GM12878 (cell line): ENCODE results near the gene ANXA5. TPM values are rescaled to one million over a fixed set of nuclear protein-coding genes. Genes with fewer than 3 reads are reported as not detected.

Experiments
- ATAC-seq: fragments of 200-7000 bp; cut with Tn5 transposase; 3 replicates; pipeline ENCODE4 v1.9.1; 2020; ENCODE audit warnings: mild to moderate bottlenecking, moderate library complexity
- BruUV-seq: library from RNA; stranded (reverse); fragments of 400-500 nt; replicated peaks from 2 replicates; lab custom pipeline; 2021; lab: Mats Ljungman, UMichigan
- CTCF ChIA-PET: fragments of 300-600 bp; sonication (Branson Sonifier 250); formaldehyde crosslinking; extraction: SDS; loops from one replicate; lab custom pipeline; 2021; ENCODE audit warnings: inconsistent platforms; lab: Yijun Ruan, JAX
- POLR2A ChIA-PET: fragments of 350-600 bp; formaldehyde crosslinking; extraction: SDS; loops from one replicate; lab custom pipeline; 2021; ENCODE audit warnings: inconsistent platforms; lab: Charles Lee
- RAD21 ChIA-PET: fragments of 300-600 bp; sonication (Branson Sonifier 250); formaldehyde crosslinking; loops from one replicate; lab custom pipeline; 2023; ENCODE audit warnings: antibody characterized with exemption; ENCODE audit not compliant: unreplicated experiment; lab: Charles Lee
- SMC1A ChIA-PET: fragments of 300-600 bp; sonication (Branson Sonifier 250); formaldehyde crosslinking; loops from one replicate; lab custom pipeline; 2023; ENCODE audit not compliant: unreplicated experiment, uncharacterized antibody; lab: Charles Lee
- DNase-seq: peaks from one replicate; pipeline ENCODE4 v3.0.0-alpha.2; 2011; ENCODE audit warnings: low read depth, low spot score
- FAIRE-seq: peaks from 3 replicates; lab custom pipeline; 2011; peaks lifted over from hg19 to GRCh38; lab: Jason Lieb, UNC
- H2AFZ ChIP-seq: 2 replicates; pipeline ENCODE4 v1.6.0; 2011; ENCODE audit warnings: low read depth, low read length, control low read depth; ENCODE audit not compliant: control insufficient read depth
- H3K27ac ChIP-seq: 2 replicates; pipeline ENCODE4 v1.5.1; 2011; ENCODE audit warnings: control low read depth; ENCODE audit not compliant: control insufficient read depth, insufficient read depth
- H3K27me3 ChIP-seq, 2 experiments: replicated peaks in 1 of 2; 2 replicates each; pipeline versions ENCODE4 v1.6.0 to v1.6.1; 2011; ENCODE audit warnings: low read length in 1 of 2; ENCODE audit not compliant: control insufficient read depth in 2 of 2, insufficient read depth in 2 of 2
- H3K36me3 ChIP-seq, 2 experiments: 2 replicates each; pipeline ENCODE4 v1.5.1; 2011; ENCODE audit warnings: low read length in 1 of 2; ENCODE audit not compliant: control insufficient read depth in 2 of 2, insufficient read depth in 2 of 2
- H3K4me1 ChIP-seq: 2 replicates; pipeline ENCODE4 v1.6.1; 2011; ENCODE audit warnings: mild to moderate bottlenecking, low read length, moderate library complexity, mixed read lengths; ENCODE audit not compliant: control insufficient read depth, insufficient read depth
- H3K4me2 ChIP-seq: 2 replicates; pipeline ENCODE4 v1.6.0; 2011; ENCODE audit warnings: control low read depth; ENCODE audit not compliant: control insufficient read depth, insufficient read depth
- H3K4me3 ChIP-seq: fragments of 200-600 bp; sonication (generic); 2 replicates; pipeline ENCODE4 v1.5.1; 2016
- H3K79me2 ChIP-seq: 2 replicates; pipeline ENCODE4 v1.6.0; 2011; ENCODE audit warnings: low read length; ENCODE audit not compliant: control insufficient read depth, insufficient read depth
- H3K9ac ChIP-seq: 2 replicates; pipeline ENCODE4 v1.8.0; 2011; ENCODE audit warnings: low read length, control low read depth, mixed read lengths; ENCODE audit not compliant: control insufficient read depth, insufficient read depth
- H3K9me3 ChIP-seq: replicated peaks from 3 replicates; pipeline ENCODE4 v1.5.1; 2011; ENCODE audit warnings: mild to moderate bottlenecking, low read length; ENCODE audit not compliant: control insufficient read depth, insufficient read depth
- H4K20me1 ChIP-seq: 2 replicates; pipeline ENCODE4 v1.6.0; 2011; ENCODE audit not compliant: control insufficient read depth, insufficient read depth
- ASH2L ChIP-seq: fragments of 300-600, 200-600 bp; sonication (generic); IDR thresholded peaks from 2 replicates; pipeline ENCODE4 v1.6.1; 2017; ENCODE audit warnings: low read depth, mild to moderate bottlenecking, borderline replicate concordance
- CBX3 ChIP-seq: fragments of 200-600 bp; sonication (generic); IDR thresholded peaks from 2 replicates; pipeline ENCODE4 v1.6.1; 2016; ENCODE audit warnings: low read depth, borderline replicate concordance
- CHD2 ChIP-seq: IDR thresholded peaks from 2 replicates; pipeline ENCODE4 v1.6.1; 2011; ENCODE audit warnings: low read depth, low read length, improper control_type of control experiment, borderline replicate concordance
- EGR1 ChIP-seq, 2 experiments: IDR thresholded peaks; 1 replicate in 1 of 2; 2 replicates in 1 of 2; pipeline ENCODE4 v1.6.1; 2011 to 2012; ENCODE audit warnings: low read depth in 2 of 2, low read length in 2 of 2, borderline replicate concordance in 1 of 2, mild to moderate bottlenecking in 1 of 2, moderate library complexity in 1 of 2
- FOS ChIP-seq: IDR thresholded peaks from 3 replicates; pipeline ENCODE4 v1.6.1; 2011; ENCODE audit warnings: borderline replicate concordance; ENCODE audit not compliant: insufficient read length; ENCODE audit errors: extremely low read depth
- FOXM1 ChIP-seq: IDR thresholded peaks from 2 replicates; pipeline ENCODE4 v1.6.1; 2012; ENCODE audit warnings: low read depth, mild to moderate bottlenecking, inconsistent platforms, low read length, moderate library complexity
- MEF2B ChIP-seq: fragments of 450-650 bp; IDR thresholded peaks from 2 replicates; pipeline ENCODE4 v1.6.1; 2018; ENCODE audit warnings: mild to moderate bottlenecking, moderate library complexity; ENCODE audit not compliant: partially characterized antibody, poor library complexity, severe bottlenecking
- MXI1 ChIP-seq: fragments of 150-350 bp; IDR thresholded peaks from 2 replicates; pipeline ENCODE4 v1.6.1; 2011; ENCODE audit warnings: low read depth, mild to moderate bottlenecking, inconsistent platforms, low read length, improper control_type of control experiment
- NRF1 ChIP-seq: conservative IDR thresholded peaks from 2 replicates; pipeline ENCODE4 v1.6.1; 2011; ENCODE audit warnings: mild to moderate bottlenecking, low read depth, low read length, improper control_type of control experiment
- RFX5 ChIP-seq: IDR thresholded peaks from 2 replicates; pipeline ENCODE4 v1.6.1; 2011; ENCODE audit warnings: low read depth, low read length, improper control_type of control experiment
- SMAD1 ChIP-seq: fragments of 450-650 bp; IDR thresholded peaks from 2 replicates; pipeline ENCODE4 v1.6.1; 2018; ENCODE audit warnings: mild to moderate bottlenecking, low read depth; ENCODE audit not compliant: partially characterized antibody
- TAF1 ChIP-seq: IDR thresholded peaks from 2 replicates; pipeline ENCODE4 v1.6.1; 2011; ENCODE audit warnings: mild to moderate bottlenecking, low read depth, low read length, borderline replicate concordance
- WGBS: methylation state at CpG from one replicate; pipeline ENCODE4 v1.1.6; 2016; ENCODE audit warnings: low lambda C conversion rate; ENCODE audit not compliant: insufficient replicate concordance, insufficient coverage; ENCODE audit errors: missing lambda C conversion rate; 5-methylcytosine and 5-hydroxymethylcytosine counted together
- in situ Hi-C: fragments of 300-500 bp; cut with MboI; formaldehyde crosslinking; loops from 9 replicates; pipeline ENCODE4 v1.14.3; 2018; ENCODE audit warnings: mixed read lengths
- intact Hi-C: fragments of 100-400 bp; cut with micrococcal nuclease; formaldehyde crosslinking; loops from one replicate; pipeline ENCODE4 v1.14.2; 2022; ENCODE audit not compliant: unreplicated experiment
- polyA plus RNA-seq, 11 experiments: library from polyadenylated mRNA; depleted of rRNA in 4 of 11; unstranded in 6 of 11; stranded (reverse) in 5 of 11; fragments of >200 nt; fragmentation: Nextera tagmentation in 4 of 11; fragmentation: Illumina TruSeq in 1 of 11; extraction: Ambion mirVana in 4 of 11; extraction: Trizol in 1 of 11; gene quantifications; 1 replicate in 1 of 11; 2 replicates in 10 of 11; pipeline versions ENCODE4 v1.2.1 to v1.2.3, GENCODE V29; 2011 to 2016; ENCODE audit warnings: inconsistent platforms in 2 of 11, missing spikeins in 2 of 11, low read depth in 1 of 11
- total RNA-seq, 4 experiments: library from RNA; depleted of rRNA in 3 of 4; stranded (reverse); fragments of >200 nt in 3 of 4; fragmentation: Illumina TruSeq in 1 of 4; extraction: Trizol in 1 of 4; gene quantifications; 2 replicates each; pipeline versions ENCODE4 v1.2.1 to v1.2.3, GENCODE V29; 2013 to 2021
- TF ChIP-seq, protein P1 (sequence below): IDR thresholded peaks from 2 replicates; pipeline ENCODE4 v1.6.1; 2012; ENCODE audit warnings: low read depth, low read length, improper control_type of control experiment
- TF ChIP-seq, protein P2 (sequence below): IDR thresholded peaks from 2 replicates; pipeline ENCODE4 v1.6.1; 2012; ENCODE audit warnings: low read depth, low read length, improper control_type of control experiment
- TF ChIP-seq, protein P3 (sequence below): fragments of 450-650 bp; IDR thresholded peaks from 2 replicates; pipeline ENCODE4 v1.6.1; 2014; ENCODE audit warnings: mild to moderate bottlenecking
- TF ChIP-seq, protein P4 (sequence below): IDR thresholded peaks from 2 replicates; pipeline ENCODE4 v1.6.1; 2012; ENCODE audit warnings: improper control_type of control experiment, low read depth, low read length; ENCODE audit not compliant: insufficient replicate concordance

The ANXA5 gene
- total and polyA plus RNA-seq, 10 of the 15 experiments (the other 5 are each of a cell fraction or from before 2014, with no cell fraction given), result 101 to 249 (median 169) TPM

DNA sequence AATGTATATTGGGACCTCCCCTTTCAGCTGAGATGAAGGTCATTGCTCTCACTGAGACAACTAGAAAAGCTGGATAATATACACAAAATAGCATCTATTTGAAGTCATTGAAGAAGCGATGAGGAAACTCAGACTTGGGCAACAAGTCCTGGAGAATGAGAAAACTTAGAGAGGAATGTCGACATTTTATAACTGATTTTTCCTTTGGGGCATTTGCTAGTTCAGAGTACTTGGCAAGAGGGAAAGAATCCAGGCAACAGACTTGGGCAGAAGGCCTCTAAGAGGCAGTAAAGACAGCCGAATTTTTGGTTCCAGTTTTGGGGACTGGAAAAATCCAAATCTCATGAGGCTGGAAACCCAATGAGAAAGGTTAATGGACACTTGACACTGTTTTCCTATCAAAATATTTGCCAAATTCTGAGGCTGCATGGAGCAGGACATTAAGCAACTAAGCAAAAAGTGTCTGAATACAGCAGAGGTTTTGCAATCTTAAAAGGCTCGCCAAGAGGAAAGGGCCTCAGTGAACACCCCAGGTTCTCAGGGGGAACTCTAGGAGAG lies 21.0 kb upstream of the ANXA5 start:
- WGBS, result 16% methylated on average over 4 of the region's 4 CpGs
- no peak overlapping the region for H2AFZ ChIP-seq
- ATAC-seq, result no peak
- SMC1A ChIA-PET, result no interaction called here
- no peaks in the 10 kb centered on the region for H3K36me3 ChIP-seq
- H3K9ac ChIP-seq, result no peak overlapping the region
- no peaks in the 10 kb centered on the region for H3K4me1 ChIP-seq
- no peaks in the 10 kb centered on the region for H4K20me1 ChIP-seq
- H3K9me3 ChIP-seq, result no peaks in the 10 kb centered on the region
- H3K79me2 ChIP-seq, result no peaks in the 10 kb centered on the region
- in situ Hi-C loops (no loop called here), intact Hi-C loops (no loop called here)
- CTCF ChIA-PET, result interaction anchor here (1.0 kb wide), 1 partner anchor 61 kb away, joined by 5 read pairs; no protein-coding TSS in a partner anchor
- H3K27ac ChIP-seq, result no peak overlapping the region
- no peak overlapping the region for H3K4me3 ChIP-seq
- RAD21 ChIA-PET, result no interaction called here
- H3K27me3 ChIP-seq, result no peaks in the 10 kb centered on the region; a peak in 1 of 4 replicates
- no peak for DNase-seq
- POLR2A ChIA-PET, result no interaction called here
- FAIRE-seq, result no peak
- H3K4me2 ChIP-seq, result no peak overlapping the region
- no TSS peak for BruUV-seq
- TF ChIP-seq, protein P1, sequence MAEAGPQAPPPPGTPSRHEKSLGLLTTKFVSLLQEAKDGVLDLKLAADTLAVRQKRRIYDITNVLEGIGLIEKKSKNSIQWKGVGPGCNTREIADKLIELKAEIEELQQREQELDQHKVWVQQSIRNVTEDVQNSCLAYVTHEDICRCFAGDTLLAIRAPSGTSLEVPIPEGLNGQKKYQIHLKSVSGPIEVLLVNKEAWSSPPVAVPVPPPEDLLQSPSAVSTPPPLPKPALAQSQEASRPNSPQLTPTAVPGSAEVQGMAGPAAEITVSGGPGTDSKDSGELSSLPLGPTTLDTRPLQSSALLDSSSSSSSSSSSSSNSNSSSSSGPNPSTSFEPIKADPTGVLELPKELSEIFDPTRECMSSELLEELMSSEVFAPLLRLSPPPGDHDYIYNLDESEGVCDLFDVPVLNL, result no peak
- TF ChIP-seq RFX5 (no peak), CHD2 (no peak), SMAD1 (no peak), TAF1 (no peak), NRF1 (no peak), FOXM1 (no peak), FOS (no peak), MEF2B (no peak), MXI1 (no peak), CBX3 (no peak), ASH2L (no peak), EGR1 (IDR thresholded peaks at IDR 0.05; ENCODE audit: borderline replicate concordance in 1 of 2, low read depth in 2 of 2, low read length in 2 of 2) (no peak)
- TF ChIP-seq, protein P2, sequence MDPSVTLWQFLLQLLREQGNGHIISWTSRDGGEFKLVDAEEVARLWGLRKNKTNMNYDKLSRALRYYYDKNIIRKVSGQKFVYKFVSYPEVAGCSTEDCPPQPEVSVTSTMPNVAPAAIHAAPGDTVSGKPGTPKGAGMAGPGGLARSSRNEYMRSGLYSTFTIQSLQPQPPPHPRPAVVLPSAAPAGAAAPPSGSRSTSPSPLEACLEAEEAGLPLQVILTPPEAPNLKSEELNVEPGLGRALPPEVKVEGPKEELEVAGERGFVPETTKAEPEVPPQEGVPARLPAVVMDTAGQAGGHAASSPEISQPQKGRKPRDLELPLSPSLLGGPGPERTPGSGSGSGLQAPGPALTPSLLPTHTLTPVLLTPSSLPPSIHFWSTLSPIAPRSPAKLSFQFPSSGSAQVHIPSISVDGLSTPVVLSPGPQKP, result no peak
- TF ChIP-seq, protein P3, sequence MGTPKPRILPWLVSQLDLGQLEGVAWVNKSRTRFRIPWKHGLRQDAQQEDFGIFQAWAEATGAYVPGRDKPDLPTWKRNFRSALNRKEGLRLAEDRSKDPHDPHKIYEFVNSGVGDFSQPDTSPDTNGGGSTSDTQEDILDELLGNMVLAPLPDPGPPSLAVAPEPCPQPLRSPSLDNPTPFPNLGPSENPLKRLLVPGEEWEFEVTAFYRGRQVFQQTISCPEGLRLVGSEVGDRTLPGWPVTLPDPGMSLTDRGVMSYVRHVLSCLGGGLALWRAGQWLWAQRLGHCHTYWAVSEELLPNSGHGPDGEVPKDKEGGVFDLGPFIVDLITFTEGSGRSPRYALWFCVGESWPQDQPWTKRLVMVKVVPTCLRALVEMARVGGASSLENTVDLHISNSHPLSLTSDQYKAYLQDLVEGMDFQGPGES, result no peak
- TF ChIP-seq, protein P4, sequence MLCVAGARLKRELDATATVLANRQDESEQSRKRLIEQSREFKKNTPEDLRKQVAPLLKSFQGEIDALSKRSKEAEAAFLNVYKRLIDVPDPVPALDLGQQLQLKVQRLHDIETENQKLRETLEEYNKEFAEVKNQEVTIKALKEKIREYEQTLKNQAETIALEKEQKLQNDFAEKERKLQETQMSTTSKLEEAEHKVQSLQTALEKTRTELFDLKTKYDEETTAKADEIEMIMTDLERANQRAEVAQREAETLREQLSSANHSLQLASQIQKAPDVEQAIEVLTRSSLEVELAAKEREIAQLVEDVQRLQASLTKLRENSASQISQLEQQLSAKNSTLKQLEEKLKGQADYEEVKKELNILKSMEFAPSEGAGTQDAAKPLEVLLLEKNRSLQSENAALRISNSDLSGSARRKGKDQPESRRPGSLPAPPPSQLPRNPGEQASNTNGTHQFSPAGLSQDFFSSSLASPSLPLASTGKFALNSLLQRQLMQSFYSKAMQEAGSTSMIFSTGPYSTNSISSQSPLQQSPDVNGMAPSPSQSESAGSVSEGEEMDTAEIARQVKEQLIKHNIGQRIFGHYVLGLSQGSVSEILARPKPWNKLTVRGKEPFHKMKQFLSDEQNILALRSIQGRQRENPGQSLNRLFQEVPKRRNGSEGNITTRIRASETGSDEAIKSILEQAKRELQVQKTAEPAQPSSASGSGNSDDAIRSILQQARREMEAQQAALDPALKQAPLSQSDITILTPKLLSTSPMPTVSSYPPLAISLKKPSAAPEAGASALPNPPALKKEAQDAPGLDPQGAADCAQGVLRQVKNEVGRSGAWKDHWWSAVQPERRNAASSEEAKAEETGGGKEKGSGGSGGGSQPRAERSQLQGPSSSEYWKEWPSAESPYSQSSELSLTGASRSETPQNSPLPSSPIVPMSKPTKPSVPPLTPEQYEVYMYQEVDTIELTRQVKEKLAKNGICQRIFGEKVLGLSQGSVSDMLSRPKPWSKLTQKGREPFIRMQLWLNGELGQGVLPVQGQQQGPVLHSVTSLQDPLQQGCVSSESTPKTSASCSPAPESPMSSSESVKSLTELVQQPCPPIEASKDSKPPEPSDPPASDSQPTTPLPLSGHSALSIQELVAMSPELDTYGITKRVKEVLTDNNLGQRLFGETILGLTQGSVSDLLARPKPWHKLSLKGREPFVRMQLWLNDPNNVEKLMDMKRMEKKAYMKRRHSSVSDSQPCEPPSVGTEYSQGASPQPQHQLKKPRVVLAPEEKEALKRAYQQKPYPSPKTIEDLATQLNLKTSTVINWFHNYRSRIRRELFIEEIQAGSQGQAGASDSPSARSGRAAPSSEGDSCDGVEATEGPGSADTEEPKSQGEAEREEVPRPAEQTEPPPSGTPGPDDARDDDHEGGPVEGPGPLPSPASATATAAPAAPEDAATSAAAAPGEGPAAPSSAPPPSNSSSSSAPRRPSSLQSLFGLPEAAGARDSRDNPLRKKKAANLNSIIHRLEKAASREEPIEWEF, result no peak
